ENCODE results near the gene RNU6-8.

Gene RNU6-8

GRCh38 chr14:32212833-32213232, 9.8 kb upstream of the RNU6-8 start:
- TF ChIP-seq CTCF (IDR thresholded peaks at IDR 0.05; ENCODE audit: insufficient read depth, low read length, poor library complexity, severe bottlenecking) = no peak
- Histone ChIP-seq H3K4me3 (replicated peaks; ENCODE audit: low read depth, low read length) (no peak overlapping the region), H3K27me3 (replicated peaks; ENCODE audit: control insufficient read depth, insufficient read depth, low read length) (no peaks in the 10 kb centered on the region), H3K36me3 (ENCODE audit: control insufficient read depth, insufficient read depth, low read length) (no peaks in the 10 kb centered on the region)
- no peak for DNase-seq (ENCODE audit: extremely low read depth, insufficient read length)

GRCh38 chr14:32211068-32211404, 8.0 kb upstream of the RNU6-8 start:
- H3K36me3 ChIP-seq (ENCODE audit: control insufficient read depth, insufficient read depth, low read length) = no peaks in the 10 kb centered on the region
- no peak for DNase-seq (ENCODE audit: extremely low read depth, insufficient read length)
- no peaks in the 10 kb centered on the region for H3K27me3 ChIP-seq (replicated peaks; ENCODE audit: control insufficient read depth, insufficient read depth, low read length)
- no peak for TF ChIP-seq CTCF (IDR thresholded peaks at IDR 0.05; ENCODE audit: insufficient read depth, low read length, poor library complexity, severe bottlenecking)
- H3K4me3 ChIP-seq (replicated peaks; ENCODE audit: low read depth, low read length) = no peak overlapping the region

GRCh38 chr14:32209471-32209870, 6.4 kb upstream of the RNU6-8 start:
- TF ChIP-seq CTCF (IDR thresholded peaks at IDR 0.05; ENCODE audit: insufficient read depth, low read length, poor library complexity, severe bottlenecking) = no peak
- no peak for DNase-seq (ENCODE audit: extremely low read depth, insufficient read length)
- no peaks in the 10 kb centered on the region for H3K27me3 ChIP-seq (replicated peaks; ENCODE audit: control insufficient read depth, insufficient read depth, low read length)
- no peaks in the 10 kb centered on the region for H3K36me3 ChIP-seq (ENCODE audit: control insufficient read depth, insufficient read depth, low read length)
- H3K4me3 ChIP-seq (replicated peaks; ENCODE audit: low read depth, low read length) = no peak overlapping the region

- DNase-seq (ENCODE audit: extremely low read depth, insufficient read length) = no peak
- no peaks in the 10 kb centered on the region for H3K36me3 ChIP-seq (ENCODE audit: control insufficient read depth, insufficient read depth, low read length)
- H3K4me3 ChIP-seq (replicated peaks; ENCODE audit: low read depth, low read length) = no peak overlapping the region
- H3K27me3 ChIP-seq (replicated peaks; ENCODE audit: control insufficient read depth, insufficient read depth, low read length) = no peaks in the 10 kb centered on the region
- no peak for TF ChIP-seq CTCF (IDR thresholded peaks at IDR 0.05; ENCODE audit: insufficient read depth, low read length, poor library complexity, severe bottlenecking)
These were observed 5.4 kb upstream of the RNU6-8 start for GRCh38 chr14:32208490-32208889.

GRCh38 chr14:32206552-32206951, 3.5 kb upstream of the RNU6-8 start:
- no peak for TF ChIP-seq CTCF (IDR thresholded peaks at IDR 0.05; ENCODE audit: insufficient read depth, low read length, poor library complexity, severe bottlenecking)
- H3K36me3 ChIP-seq (ENCODE audit: control insufficient read depth, insufficient read depth, low read length) = no peaks in the 10 kb centered on the region
- no peak overlapping the region for H3K4me3 ChIP-seq (replicated peaks; ENCODE audit: low read depth, low read length)
- no peak for DNase-seq (ENCODE audit: extremely low read depth, insufficient read length)
- H3K27me3 ChIP-seq (replicated peaks; ENCODE audit: control insufficient read depth, insufficient read depth, low read length) = no peaks in the 10 kb centered on the region

GRCh38 chr14:32205984-32206383, 2.9 kb upstream of the RNU6-8 start:
- peak; percentile 82 for DNase-seq (ENCODE audit: extremely low read depth, insufficient read length)
- no peak overlapping the region for H3K4me3 ChIP-seq (replicated peaks; ENCODE audit: low read depth, low read length)
- H3K27me3 ChIP-seq (replicated peaks; ENCODE audit: control insufficient read depth, insufficient read depth, low read length) = no peaks in the 10 kb centered on the region
- no peaks in the 10 kb centered on the region for H3K36me3 ChIP-seq (ENCODE audit: control insufficient read depth, insufficient read depth, low read length)
- no peak for TF ChIP-seq CTCF (IDR thresholded peaks at IDR 0.05; ENCODE audit: insufficient read depth, low read length, poor library complexity, severe bottlenecking)
